MCF 10A (cell line): ENCODE results near the gene MTRFR. TPM values are rescaled to one million over a fixed set of nuclear protein-coding genes. Genes with fewer than 3 reads are reported as not detected.

Source experiments
- BruUV-seq: library from RNA; stranded (reverse); fragments of 400-500 nt; replicated peaks from 2 replicates; lab custom pipeline; 2021; lab: Mats Ljungman, UMichigan
- CTCF ChIA-PET: fragments of 300-600 bp; sonication (Branson Sonifier 250); formaldehyde crosslinking; extraction: SDS; loops from one replicate; lab custom pipeline; 2021; ENCODE audit warnings: antibody characterized with exemption, inconsistent platforms; lab: Yijun Ruan, JAX
- POLR2A ChIA-PET: fragments of 300-600, 350-650 bp; sonication (Branson Sonifier 250); formaldehyde crosslinking; extraction: SDS; loops from one replicate; lab custom pipeline; 2020; ENCODE audit warnings: antibody characterized with exemption, inconsistent platforms; lab: Yijun Ruan, JAX
- DNase-seq: peaks from one replicate; pipeline ENCODE4 v3.0.0-alpha.2; 2018; ENCODE audit not compliant: unreplicated experiment
- H3K27ac Mint-ChIP-seq: one replicate; pipeline ENCODE4 v1.8.0; 2022; ENCODE audit warnings: mild to moderate bottlenecking, low read depth, mixed read lengths; ENCODE audit not compliant: unreplicated experiment
- H3K27me3 Mint-ChIP-seq: one replicate; pipeline ENCODE4 v1.8.0; 2022; ENCODE audit warnings: mixed read lengths; ENCODE audit not compliant: insufficient read depth, unreplicated experiment
- H3K36me3 Mint-ChIP-seq: one replicate; pipeline ENCODE4 v1.8.0; 2022; ENCODE audit warnings: mild to moderate bottlenecking, moderate library complexity, mixed read lengths; ENCODE audit not compliant: insufficient read depth, unreplicated experiment
- H3K4me1 Mint-ChIP-seq: one replicate; pipeline ENCODE4 v1.8.0; 2022; ENCODE audit warnings: mixed read lengths; ENCODE audit not compliant: insufficient read depth, unreplicated experiment
- H3K4me3 Mint-ChIP-seq: one replicate; pipeline ENCODE4 v1.8.0; 2022; ENCODE audit warnings: mild to moderate bottlenecking, moderate library complexity, mixed read lengths; ENCODE audit not compliant: unreplicated experiment
- H3K9me3 Mint-ChIP-seq: one replicate; pipeline ENCODE4 v1.8.0; 2022; ENCODE audit warnings: mixed read lengths; ENCODE audit not compliant: unreplicated experiment
- intact Hi-C: fragments of 100-400 bp; cut with micrococcal nuclease; formaldehyde crosslinking; loops from 2 replicates; pipeline ENCODE4 v1.14.1; 2022
- total RNA-seq: library from RNA; stranded (reverse); gene quantifications from 2 replicates; pipeline ENCODE4 v1.2.3, GENCODE V29; 2022
- TF ChIP-seq, protein P1 (sequence below): fragments of 200-600 bp; IDR thresholded peaks from one replicate; pipeline ENCODE4 v1.8.0; 2022; ENCODE audit warnings: antibody characterized with exemption, mild to moderate bottlenecking; ENCODE audit not compliant: unreplicated experiment

Gene MTRFR
- total RNA-seq, 1 experiment from 2014 or later, result 26.5 TPM

DNA sequence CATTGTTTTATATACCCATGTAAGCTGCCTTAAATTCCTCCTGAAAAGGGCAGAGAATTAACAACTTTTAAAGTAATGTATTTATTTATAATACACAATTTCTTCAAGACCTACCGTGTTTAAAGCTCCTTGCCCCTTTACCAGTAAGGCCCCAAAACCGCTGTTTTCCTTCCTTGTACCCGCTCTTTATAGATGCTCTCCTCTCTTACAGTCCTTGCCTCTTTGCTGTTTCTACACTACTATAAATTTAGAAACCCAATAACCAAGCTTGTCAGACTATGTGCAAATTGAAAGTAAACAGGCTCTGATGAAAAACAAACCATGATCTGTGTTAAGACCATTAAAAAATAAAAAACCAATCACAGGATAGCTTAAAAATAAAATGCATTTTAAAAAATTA is 4.2 kb upstream of the MTRFR start:
- Mint-ChIP-seq H3K9me3 (no peaks in the 10 kb centered on the region), H3K27me3 (no peaks in the 10 kb centered on the region), H3K4me1 (peaks cover 12% of the 10 kb centered on the region), H3K4me3 (no peak overlapping the region), H3K36me3 (peaks cover 30% of the 10 kb centered on the region), H3K27ac (peak overlapping the region; percentile 2)
- DNase-seq, result no peak
- no TSS peak for BruUV-seq
- intact Hi-C loops, result no loop called here
- TF ChIP-seq, protein P1, sequence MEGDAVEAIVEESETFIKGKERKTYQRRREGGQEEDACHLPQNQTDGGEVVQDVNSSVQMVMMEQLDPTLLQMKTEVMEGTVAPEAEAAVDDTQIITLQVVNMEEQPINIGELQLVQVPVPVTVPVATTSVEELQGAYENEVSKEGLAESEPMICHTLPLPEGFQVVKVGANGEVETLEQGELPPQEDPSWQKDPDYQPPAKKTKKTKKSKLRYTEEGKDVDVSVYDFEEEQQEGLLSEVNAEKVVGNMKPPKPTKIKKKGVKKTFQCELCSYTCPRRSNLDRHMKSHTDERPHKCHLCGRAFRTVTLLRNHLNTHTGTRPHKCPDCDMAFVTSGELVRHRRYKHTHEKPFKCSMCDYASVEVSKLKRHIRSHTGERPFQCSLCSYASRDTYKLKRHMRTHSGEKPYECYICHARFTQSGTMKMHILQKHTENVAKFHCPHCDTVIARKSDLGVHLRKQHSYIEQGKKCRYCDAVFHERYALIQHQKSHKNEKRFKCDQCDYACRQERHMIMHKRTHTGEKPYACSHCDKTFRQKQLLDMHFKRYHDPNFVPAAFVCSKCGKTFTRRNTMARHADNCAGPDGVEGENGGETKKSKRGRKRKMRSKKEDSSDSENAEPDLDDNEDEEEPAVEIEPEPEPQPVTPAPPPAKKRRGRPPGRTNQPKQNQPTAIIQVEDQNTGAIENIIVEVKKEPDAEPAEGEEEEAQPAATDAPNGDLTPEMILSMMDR, result no peak
- POLR2A ChIA-PET, result interaction anchor here (0.6 to 1.3 kb wide), 4 partner anchors 14 to 254 kb away, joined by 3 to 7 read pairs (median 4); partner anchors contain the start of gene OGFOD2
- CTCF ChIA-PET, result interaction anchor here (0.8 to 3.6 kb wide), 3 partner anchors 9 to 185 kb away, joined by 3 to 14 read pairs (median 4); no protein-coding TSS in a partner anchor

DNA sequence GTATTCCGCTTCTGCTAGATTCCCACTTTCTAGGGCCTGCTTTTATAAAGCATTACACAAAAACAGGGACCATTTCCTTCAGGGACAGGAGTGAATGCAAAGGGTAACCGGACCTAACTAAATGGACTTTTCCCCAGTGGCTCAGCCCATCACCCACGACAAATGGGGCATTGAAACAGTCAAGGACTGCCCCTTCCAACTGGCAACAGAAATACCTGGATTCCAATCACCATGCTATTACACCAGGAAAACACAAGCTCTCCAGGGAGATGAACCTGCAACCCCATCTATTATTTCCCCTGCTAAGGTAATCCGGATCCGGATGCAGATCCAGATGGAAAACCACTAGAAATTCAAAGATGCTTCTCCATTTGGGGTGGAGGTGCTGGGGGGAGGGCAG is 1.3 kb upstream of the MTRFR start:
- intact Hi-C loops, result loop anchor here (2.0 kb wide), 1 partner anchor 251 kb away; the partner anchor contains the start of gene ARL6IP4
- peak overlapping the region; percentile 82 for H3K27ac Mint-ChIP-seq
- ChIA-PET CTCF (interaction anchor here (0.6 to 2.2 kb wide), 5 partner anchors 16 to 1344 kb away, joined by 3 to 7 read pairs (median 3); partner anchors contain the start of gene PSMD9), POLR2A (interaction anchor here (0.6 to 4.7 kb wide), 27 partner anchors 10 to 705 kb away, joined by 3 to 79 read pairs (median 6); partner anchors contain the start of genes DDX55, KMT5A, KNTC1 and OGFOD2)
- peak overlapping the region; percentile 84 for H3K4me3 Mint-ChIP-seq
- H3K4me1 Mint-ChIP-seq, result peaks cover 17% of the 10 kb centered on the region
- H3K27me3 Mint-ChIP-seq, result no peaks in the 10 kb centered on the region
- no peak for DNase-seq
- TF ChIP-seq, protein P1, result no peak
- no peaks in the 10 kb centered on the region for H3K9me3 Mint-ChIP-seq
- peaks cover 36% of the 10 kb centered on the region for H3K36me3 Mint-ChIP-seq
- BruUV-seq, result no TSS peak

DNA sequence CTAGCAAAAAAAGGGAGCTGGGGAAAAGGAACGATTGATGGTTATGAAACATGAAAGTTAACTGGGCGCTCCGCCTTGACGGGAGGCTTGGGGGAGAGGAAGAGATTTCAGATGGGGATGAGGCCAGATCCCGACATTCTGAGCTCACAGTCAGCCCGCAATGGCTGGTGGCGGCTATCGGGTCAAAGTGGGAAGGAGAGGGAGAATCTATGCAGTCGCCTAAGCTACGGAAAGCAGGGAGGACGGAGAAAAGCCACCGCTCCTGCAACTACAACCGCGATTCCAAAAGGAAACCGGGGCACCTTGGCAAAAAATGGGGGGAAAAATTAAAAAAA is 797 bp upstream of the MTRFR start:
- H3K9me3 Mint-ChIP-seq, result no peaks in the 10 kb centered on the region
- ChIA-PET CTCF (interaction anchor here (0.6 to 2.2 kb wide), 6 partner anchors 16 to 425 kb away, joined by 3 to 7 read pairs (median 4); no protein-coding TSS in a partner anchor), POLR2A (interaction anchor here (0.5 to 4.7 kb wide), 53 partner anchors 10 to 814 kb away, joined by 3 to 79 read pairs (median 6); partner anchors contain the start of genes ABCB9, ARL6IP4, ATP6V0A2 and DDX55)
- H3K27ac Mint-ChIP-seq, result peak overlapping the region; percentile 82
- H3K27me3 Mint-ChIP-seq, result no peaks in the 10 kb centered on the region
- H3K36me3 Mint-ChIP-seq, result peaks cover 41% of the 10 kb centered on the region
- intact Hi-C loops, result loop anchor here (2.0 kb wide), 1 partner anchor 252 kb away; the partner anchor contains the start of gene ARL6IP4
- H3K4me1 Mint-ChIP-seq, result peaks cover 19% of the 10 kb centered on the region
- H3K4me3 Mint-ChIP-seq, result peak overlapping the region; percentile 84
- DNase-seq, result no peak
- TF ChIP-seq, protein P1, result no peak
- no TSS peak for BruUV-seq

DNA sequence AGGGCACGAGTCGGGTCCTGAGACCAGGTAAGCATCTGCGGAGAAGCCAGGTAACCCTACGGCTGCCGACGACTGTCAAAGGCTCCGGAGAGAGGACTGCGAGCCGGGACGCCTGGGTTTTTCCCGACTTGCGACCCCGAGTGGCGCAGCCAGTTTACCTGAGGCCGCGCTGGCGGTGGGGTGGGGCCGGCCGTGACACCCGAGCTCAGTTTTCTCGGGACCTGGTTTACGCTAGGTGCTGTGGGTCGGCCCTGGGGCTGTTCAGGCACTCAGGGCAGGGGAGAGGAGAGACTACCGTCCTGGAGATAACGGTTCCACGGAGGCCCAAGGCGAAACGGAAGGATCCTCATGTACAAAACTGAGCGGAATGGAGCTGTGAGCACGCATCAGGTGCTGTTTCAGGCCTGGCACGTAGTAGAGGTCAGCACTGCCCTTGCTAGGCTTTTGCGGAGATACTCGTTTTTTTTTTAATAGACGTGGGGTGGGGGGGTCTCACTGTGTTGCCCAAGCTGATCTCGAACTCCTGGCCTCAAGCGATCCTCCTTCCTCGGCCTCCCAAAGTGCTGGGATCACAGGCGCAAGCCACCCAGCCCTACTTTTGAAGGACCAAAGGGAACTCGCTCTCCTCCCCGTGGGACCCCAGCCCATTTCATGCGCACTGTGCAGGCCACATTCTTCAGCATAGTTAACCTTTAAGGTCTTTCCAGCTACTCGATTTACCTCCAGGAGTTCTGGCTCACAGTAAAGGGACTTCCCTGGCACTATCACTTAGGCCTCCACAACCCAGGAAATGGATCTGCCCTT is 471 bp downstream of the MTRFR start:
- peaks cover 25% of the 10 kb centered on the region for H3K4me1 Mint-ChIP-seq
- intact Hi-C loops, result loop anchor here (2.0 kb wide), 1 partner anchor 253 kb away; the partner anchor contains the start of gene ARL6IP4
- H3K9me3 Mint-ChIP-seq, result no peaks in the 10 kb centered on the region
- TF ChIP-seq, protein P1, result no peak
- ChIA-PET CTCF (interaction anchor here (0.6 to 2.2 kb wide), 5 partner anchors 9 to 1393 kb away, joined by 3 to 7 read pairs (median 6); no protein-coding TSS in a partner anchor), POLR2A (interaction anchor here (0.5 to 4.7 kb wide), 66 partner anchors 8 to 1432 kb away, joined by 3 to 79 read pairs (median 5); partner anchors contain the start of genes ABCB9, ARL6IP4, ATP6V0A2 and DDX55)
- DNase-seq, result no peak
- no peaks in the 10 kb centered on the region for H3K27me3 Mint-ChIP-seq
- peaks cover 48% of the 10 kb centered on the region for H3K36me3 Mint-ChIP-seq
- TSS peak; percentile 50 for BruUV-seq
- peak overlapping the region; percentile 84 for H3K4me3 Mint-ChIP-seq
- peak overlapping the region; percentile 82 for H3K27ac Mint-ChIP-seq
